K562 (cell line): ENCODE measurements around the gene RPL39L. TPM values are rescaled to one million over a fixed set of nuclear protein-coding genes. Genes with fewer than 3 reads are reported as not detected.

Source experiments
- EP400 ChIP-seq: fragments of 450-650 bp; IDR thresholded peaks from 2 replicates; pipeline ENCODE4 v1.6.1; 2017; ENCODE audit warnings: antibody characterized with exemption, mild to moderate bottlenecking, moderate library complexity
- HCFC1 ChIP-seq: IDR thresholded peaks from 2 replicates; pipeline ENCODE4 v1.6.1; 2012; ENCODE audit warnings: low read depth, low read length, improper control_type of control experiment
- MGA ChIP-seq: fragments of 450-650 bp; IDR thresholded peaks from 2 replicates; pipeline ENCODE4 v1.6.1; 2016; ENCODE audit warnings: mild to moderate bottlenecking, moderate library complexity
- MTA1 ChIP-seq: fragments of 450-650 bp; IDR thresholded peaks from 2 replicates; pipeline ENCODE4 v1.6.1; 2017; ENCODE audit warnings: borderline replicate concordance
- POLR2B ChIP-seq: fragments of 450-650 bp; IDR thresholded peaks from 2 replicates; pipeline ENCODE4 v1.6.1; 2018; ENCODE audit warnings: low read depth; ENCODE audit not compliant: partially characterized antibody
- SMC3 ChIP-seq: conservative IDR thresholded peaks from 2 replicates; pipeline ENCODE4 v1.6.1; 2011; ENCODE audit warnings: low read depth, low read length, improper control_type of control experiment; ENCODE audit not compliant: insufficient read depth
- XRCC4 ChIP-seq: IDR thresholded peaks from one replicate; pipeline ENCODE4 v1.6.1; 2011; ENCODE audit not compliant: insufficient read depth, insufficient read length; ENCODE audit errors: extremely low read depth
- ZBTB2 ChIP-seq: fragments of 450-650 bp; IDR thresholded peaks from 2 replicates; pipeline ENCODE4 v1.6.1; 2016; ENCODE audit warnings: antibody characterized with exemption
- ZEB2 ChIP-seq: fragments of 450-650 bp; IDR thresholded peaks from 2 replicates; pipeline ENCODE4 v1.6.1; 2016
- ZNF384 ChIP-seq: IDR thresholded peaks from 2 replicates; pipeline ENCODE4 v1.6.1; 2012; ENCODE audit warnings: low read depth, low read length, improper control_type of control experiment
- ZZZ3 ChIP-seq: fragments of 450-650 bp; IDR thresholded peaks from 2 replicates; pipeline ENCODE4 v1.6.1; 2016; ENCODE audit warnings: antibody characterized with exemption, mild to moderate bottlenecking, moderate library complexity
- polyA plus RNA-seq, 8 experiments: library from polyadenylated mRNA; depleted of rRNA in 4 of 8; stranded (reverse) in 5 of 8; unstranded in 3 of 8; fragments of >200 nt; fragmentation: Nextera tagmentation in 2 of 8; fragmentation: Illumina TruSeq in 1 of 8; extraction: Ambion mirVana in 2 of 8; extraction: Trizol in 1 of 8; gene quantifications; 2 replicates each; pipeline versions ENCODE4 v1.2.1 to v1.2.3, GENCODE V29; 2011 to 2014; ENCODE audit warnings: inconsistent platforms in 1 of 8, missing spikeins in 1 of 8
- total RNA-seq, 7 experiments: library from RNA; depleted of rRNA in 6 of 7; stranded (reverse); fragments of >200 nt in 6 of 7; fragmentation: Illumina TruSeq in 2 of 7; extraction: Trizol in 2 of 7; gene quantifications; 2 replicates each; pipeline versions ENCODE4 v1.2.1 to v1.2.3, GENCODE V29; 2011 to 2021; ENCODE audit warnings: low replicate concordance in 1 of 7

Gene RPL39L
- total and polyA plus RNA-seq, 9 of the 15 experiments (the other 6 are each of a cell fraction or from before 2014, with no cell fraction given) = 15.0 to 122 (median 45.5) TPM

GRCh38 chr3:187139126-187139894 lies at the start of gene RPL39L (continued):
- TF ChIP-seq MGA (peak; percentile 97), MTA1 (no peak), ZEB2 (peak; percentile 58), SMC3 (peak; percentile 33; the same call in 1 of the 2 replicates), EP400 (peak; percentile 82), ZZZ3 (0 out of 2 replicates have a peak, but pooled peaks have one; percentile 55), ZNF384 (no peak; the same call in 1 of the 2 replicates), POLR2B (peak; percentile 82), XRCC4 (no peak), HCFC1 (peak; percentile 16), ZBTB2 (peak; percentile 51; the same call in 1 of the 2 replicates)
